Left kidney (tissue), 2 donors: ENCODE measurements around the gene FOXP3. TPM values are rescaled to one million over a fixed set of nuclear protein-coding genes. Genes with fewer than 3 reads are reported as not detected.

Experiments used
- DNase-seq: peaks from one replicate; pipeline ENCODE4 v3.0.0-alpha.2; 2013
- polyA plus RNA-seq: library from polyadenylated mRNA; unstranded; fragments of 120-200 nt; gene quantifications from one replicate; pipeline ENCODE4 v1.2.1, GENCODE V29; 2013; ENCODE audit not compliant: insufficient read length

FOXP3 gene
- polyA plus RNA-seq, 1 donor: 0.85 TPM

DNA sequence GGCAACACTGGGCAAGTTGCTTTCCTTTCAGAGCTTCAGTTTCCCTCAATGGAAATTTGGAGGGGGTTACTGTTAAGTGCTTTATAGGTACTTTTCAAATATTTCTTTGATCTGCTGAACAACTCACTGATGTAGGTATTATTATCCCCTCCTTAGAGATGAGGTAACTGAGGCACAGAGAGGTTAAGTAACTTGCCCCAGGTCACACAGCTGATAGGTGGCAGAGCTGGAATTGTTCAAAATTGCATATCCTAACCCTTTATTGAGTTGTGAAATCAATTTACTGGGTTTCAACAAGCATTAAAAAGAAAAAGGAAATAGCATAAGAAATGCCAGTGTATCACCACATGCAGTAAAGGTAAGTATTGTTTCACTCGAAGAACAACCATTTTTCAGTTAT, 11.7 kb upstream of the FOXP3 start:
- no peak for DNase-seq

DNA sequence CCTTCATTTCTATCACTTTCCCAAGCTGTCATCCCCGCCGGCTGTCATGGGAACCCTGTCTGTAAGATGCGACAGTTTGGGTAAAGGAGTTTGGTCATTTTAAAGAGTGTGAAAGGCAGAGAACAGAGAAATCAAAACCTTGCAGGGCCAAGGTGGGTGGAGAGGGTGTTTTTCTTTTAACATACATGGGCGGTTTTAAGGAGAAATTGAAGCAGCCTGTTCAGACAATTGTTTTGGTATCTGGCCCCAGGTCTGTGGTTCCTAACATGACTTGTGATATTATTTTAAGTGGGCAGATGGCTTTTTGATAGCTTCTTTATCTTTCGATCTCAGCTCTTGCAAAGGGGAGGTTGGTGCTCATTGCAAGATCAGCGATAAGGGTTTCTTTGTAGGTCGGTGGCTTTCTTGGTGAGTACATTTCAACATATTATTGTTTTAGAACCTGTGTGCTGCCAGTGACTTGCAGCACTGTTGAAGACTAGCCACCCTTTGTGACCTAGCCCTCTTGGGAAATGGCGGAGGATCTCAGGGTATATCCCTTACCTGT, 8.7 kb upstream of the FOXP3 start:
- no peak for DNase-seq

DNA sequence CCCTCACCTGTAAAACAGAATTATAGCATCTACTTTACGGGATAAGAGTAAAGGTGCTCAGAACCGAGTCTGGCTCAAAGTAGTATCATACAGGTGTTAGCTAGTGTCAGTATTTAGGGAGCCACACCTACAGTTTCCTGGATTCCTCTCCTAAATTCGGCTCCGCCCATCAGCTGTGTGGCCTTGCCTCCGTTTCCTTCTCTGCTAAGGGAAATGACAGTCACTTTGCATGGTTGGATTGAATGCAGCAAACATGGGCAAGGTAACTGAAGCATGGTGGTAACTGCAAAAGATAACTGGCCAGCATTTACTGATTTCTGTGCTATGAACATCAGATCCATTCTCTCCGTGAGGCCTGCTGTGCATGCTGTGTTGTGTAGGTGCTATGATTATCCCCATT, 7.9 kb upstream of the FOXP3 start:
- no peak for DNase-seq

DNA sequence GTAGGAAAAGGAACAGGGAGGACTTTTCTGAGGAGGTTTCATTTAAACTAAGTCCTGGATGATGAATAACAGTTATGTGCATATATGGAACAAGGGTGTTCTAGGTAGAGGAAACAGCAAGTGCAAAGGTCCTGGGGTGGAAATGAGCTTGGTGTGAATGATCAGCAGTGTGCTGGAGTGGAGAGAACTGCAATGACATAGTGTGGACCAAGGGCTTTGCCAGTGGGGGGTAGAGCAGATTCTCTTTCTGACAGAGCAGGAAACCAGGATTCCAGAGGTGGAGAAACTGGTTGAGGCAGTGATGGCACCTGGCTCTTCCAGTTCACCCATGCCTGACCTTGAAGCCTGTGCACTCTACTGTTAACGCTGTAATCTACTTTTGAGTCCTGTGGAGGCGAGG, 6.8 kb upstream of the FOXP3 start:
- DNase-seq: no peak

DNA sequence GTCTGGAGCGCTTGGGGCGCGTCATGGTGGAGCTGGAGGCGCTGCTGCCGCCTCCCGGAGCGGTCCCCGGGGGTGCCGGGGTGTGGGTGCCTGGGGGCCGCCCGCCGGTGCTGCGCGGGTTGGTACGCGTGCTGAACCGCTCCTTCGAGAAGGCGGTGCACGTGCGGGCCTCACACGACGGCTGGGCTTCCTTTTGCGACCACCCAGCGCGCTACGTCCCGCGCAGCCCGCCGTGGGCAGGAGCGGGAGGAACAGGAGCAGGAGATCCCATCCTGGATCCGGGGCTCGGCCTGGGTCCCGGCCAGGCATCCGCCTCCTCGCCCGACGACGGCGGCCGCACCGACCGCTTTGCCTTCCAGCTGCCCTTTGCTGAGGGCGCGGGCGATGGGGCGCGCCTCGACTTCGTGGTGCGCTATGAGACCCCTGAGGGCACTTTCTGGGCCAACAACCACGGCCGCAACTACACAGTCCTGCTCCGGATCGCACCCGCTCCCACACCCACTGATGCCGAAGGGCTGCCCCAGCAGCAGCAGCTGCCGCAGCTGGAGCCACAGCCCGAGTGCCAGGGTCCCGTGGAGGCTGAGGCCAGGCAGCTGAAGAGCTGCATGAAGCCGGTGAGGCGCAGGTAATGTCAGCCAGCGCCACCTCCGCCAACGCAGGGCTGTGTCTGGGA, 5.9 kb upstream of the FOXP3 start:
- no peak for DNase-seq

DNA sequence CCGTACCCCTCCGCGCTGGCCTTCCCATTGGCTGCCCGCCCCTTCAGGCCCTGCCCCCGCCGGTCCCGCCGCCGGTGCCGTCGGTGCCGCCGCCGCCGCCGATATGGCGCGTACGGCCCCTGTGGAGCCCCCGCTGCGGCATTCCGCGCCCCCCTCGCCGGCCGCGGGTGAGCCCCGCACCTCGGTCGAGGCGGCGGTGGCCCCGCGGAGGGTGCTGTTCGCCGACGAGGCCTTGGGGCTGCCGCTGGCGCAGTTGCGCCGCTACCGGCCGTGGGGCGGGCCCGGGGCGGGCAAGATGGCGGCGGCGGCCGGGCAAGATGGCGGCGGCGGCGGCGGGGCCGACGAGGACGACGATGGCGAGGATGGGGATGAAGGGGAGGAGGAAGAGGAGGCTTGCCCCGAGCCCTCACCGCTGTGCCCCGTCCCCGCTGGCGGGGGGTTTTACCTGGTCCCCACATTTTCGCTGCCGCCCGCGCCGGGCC, 5.3 kb upstream of the FOXP3 start, which contains the start of gene PPP1R3F:
Gene PPP1R3F, plus strand, starts transcription at position 27 of the 482 bp plus-strand sequence. Its CDS starts 77 bp downstream, at position 104.
- no peak for DNase-seq

DNA sequence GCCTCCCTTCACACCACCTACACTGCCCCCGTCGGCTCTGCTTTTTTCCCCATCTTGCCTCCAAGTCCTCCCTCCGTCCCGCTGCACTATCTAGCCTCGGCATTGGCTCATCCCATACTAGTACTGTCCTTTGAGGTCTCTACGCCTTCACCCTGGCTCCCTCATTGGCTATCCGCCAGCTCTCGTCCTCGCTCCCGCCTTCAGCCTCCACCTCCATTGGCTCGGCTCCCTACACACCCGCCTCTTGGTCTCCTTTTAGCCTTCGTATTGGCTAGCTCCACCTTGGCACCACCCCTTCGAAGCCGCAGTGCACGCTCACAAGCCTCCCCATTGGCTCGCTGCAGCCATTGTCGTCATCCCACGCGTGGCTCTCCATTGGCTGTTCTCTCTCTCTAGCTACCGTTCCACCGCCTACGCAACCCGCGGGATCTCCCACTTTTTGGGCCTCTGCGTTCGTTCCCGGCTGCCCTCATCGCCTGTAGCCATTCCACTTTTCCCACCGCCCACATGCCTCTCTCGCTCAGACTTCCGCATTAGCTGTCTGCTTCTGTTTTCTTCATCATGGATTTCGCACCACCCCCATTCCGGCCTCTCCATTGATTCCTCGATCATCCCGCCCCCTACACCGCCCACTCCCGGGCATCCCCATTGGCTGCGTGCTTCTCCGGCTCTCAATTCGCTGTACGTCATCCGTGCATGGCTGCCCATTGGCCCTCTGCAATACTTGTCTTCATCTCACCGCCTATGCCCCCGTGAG, 4.7 kb upstream of the FOXP3 start:
- DNase-seq: peak; percentile 94

DNA sequence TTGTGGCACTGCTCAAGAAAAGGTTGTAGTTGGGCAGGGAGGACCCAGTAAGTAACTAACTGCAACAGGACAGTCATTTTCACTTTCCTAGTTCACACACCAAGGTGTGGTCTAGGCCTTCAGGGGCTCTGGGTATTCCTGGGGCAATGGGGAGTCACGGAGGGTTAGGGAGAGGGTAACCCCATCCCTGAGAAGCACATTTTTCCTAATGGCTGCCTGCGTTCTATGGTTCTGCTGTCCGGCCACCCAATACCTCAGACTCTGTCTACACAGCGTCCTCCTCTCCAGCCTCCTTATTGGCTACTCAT, 4.1 kb upstream of the FOXP3 start:
- no peak for DNase-seq

DNA sequence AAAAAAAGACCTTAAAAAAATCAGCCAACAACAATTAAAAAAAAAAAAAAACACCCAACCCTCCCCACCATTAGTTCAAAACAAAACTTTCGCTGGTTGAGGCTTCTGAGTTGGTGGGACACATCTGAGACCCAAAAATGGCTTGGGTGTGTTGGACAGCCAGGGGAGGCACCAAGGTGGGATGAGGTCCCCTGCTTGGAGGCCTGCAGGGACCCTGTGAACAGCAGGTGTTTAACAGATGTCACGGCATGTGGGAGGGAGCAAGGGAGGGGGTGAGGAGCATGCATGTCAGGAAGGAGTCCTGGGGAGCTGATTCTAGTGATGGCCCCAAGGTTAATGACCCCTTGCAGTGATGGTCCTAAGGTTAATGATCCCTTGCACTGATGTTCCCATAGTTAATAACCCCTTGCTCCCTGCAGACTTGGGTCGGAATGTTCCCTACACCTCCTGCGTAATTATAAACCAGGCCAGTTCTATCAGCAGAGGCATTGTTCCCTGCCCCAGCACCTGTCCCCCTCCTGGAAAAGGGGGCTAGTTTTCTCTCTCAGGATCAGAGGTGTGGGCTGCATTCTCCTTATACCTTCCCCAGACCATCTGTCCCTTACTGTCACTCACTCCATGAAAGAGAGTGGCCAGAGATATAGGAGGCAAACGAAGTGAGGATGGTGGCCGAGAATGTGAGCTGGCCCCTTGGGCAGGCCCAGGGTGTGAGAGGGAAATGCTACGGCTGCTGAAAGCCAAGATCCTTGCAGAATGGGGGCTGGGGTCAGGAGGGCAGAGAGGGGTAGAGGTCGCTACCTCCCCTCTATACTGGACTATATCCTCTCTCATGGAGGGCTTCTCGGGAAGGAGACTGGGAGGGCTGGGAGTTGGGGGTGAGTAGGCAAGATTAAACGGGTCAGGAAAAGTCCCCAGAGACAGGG, 2.3 kb upstream of the FOXP3 start:
- no peak for DNase-seq

DNA sequence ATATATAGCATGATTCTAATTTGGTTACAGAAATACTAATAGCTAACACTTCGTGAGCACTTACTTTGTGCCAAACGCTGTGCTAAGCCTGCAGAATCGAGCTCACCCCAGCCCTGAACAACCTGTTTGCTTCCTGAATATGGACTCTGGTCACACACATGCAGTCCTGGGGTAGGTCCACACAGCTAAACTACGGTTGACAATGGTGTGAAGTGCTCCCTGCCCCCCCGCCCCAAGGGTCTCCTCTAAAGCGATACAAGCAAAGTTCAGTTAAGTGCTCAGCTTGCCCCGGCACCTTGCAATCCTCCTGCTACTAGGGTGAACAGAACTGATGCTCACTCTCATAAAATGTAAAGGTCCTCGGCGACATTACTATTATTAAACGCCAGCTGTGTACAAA, 879 bp downstream of the FOXP3 start:
- no peak for DNase-seq

DNA sequence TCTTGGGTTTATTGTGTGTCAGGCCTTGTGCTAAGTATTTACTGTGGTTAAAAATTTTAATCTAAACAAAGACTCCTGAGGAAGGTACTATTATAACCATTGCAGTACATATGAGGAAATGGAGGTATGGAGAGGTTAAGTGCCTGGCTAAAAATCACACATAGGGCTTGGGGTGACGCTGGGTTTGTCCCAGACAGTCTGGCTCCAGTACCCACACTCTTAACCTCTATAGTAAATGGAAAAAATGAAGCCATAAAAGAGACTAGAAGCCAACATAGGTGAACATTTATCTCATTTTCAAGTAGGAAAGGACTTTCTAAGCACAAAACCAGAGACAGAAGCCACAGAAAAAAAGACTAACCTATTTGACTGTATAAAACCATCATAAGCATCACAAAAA, 1.9 kb downstream of the FOXP3 start:
- DNase-seq: no peak

DNA sequence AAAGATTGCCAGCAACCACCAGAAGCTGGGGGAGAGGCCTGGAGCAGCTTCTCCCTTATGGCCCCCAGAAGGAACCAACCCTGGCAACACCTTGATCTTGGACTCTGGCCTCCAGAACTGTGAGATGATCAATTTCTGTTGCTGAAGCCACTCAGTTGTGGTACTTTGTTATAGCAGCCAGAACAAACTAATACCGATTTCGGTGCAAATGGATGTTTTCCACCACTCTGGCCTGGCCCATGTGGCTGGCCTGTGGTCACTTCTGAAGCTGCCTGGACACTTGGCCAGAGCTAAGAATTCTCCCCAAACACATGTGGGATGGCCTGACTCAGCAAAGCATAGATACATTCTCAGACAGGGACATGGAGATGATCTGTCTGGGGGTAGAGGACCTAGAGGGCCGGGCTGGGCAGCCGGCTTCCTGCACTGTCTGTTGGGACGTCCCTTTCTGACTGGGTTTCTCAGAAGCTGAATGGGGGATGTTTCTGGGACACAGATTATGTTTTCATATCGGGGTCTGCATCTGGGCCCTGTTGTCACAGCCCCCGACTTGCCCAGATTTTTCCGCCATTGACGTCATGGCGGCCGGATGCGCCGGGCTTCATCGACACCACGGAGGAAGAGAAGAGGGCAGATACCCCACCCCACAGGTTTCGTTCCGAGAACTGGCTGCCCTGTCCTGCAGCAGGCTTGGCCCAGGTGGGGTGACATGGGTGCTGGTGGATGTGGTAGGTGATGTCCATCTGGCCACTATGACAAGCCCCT, 4.1 kb downstream of the FOXP3 start:
- no peak for DNase-seq

DNA sequence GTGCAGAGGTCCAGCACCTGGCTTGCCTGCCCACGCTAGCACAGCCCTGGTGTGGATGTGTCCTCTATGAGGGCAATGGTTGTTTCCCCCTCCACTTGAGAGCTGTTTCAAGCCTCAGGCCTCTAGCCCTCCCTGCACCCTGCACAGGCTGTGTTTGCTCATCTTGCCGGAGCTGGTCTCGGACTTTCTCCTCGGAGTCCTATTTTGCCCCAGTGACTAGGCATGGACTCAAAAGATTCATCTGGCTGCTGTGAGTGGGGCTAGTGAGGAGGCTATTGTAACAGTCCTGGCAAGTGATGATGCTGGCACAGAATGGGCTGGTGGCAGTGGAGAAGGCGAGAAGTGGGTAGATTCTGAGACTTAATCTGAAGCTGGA, 5.8 kb downstream of the FOXP3 start:
- DNase-seq: no peak

DNA sequence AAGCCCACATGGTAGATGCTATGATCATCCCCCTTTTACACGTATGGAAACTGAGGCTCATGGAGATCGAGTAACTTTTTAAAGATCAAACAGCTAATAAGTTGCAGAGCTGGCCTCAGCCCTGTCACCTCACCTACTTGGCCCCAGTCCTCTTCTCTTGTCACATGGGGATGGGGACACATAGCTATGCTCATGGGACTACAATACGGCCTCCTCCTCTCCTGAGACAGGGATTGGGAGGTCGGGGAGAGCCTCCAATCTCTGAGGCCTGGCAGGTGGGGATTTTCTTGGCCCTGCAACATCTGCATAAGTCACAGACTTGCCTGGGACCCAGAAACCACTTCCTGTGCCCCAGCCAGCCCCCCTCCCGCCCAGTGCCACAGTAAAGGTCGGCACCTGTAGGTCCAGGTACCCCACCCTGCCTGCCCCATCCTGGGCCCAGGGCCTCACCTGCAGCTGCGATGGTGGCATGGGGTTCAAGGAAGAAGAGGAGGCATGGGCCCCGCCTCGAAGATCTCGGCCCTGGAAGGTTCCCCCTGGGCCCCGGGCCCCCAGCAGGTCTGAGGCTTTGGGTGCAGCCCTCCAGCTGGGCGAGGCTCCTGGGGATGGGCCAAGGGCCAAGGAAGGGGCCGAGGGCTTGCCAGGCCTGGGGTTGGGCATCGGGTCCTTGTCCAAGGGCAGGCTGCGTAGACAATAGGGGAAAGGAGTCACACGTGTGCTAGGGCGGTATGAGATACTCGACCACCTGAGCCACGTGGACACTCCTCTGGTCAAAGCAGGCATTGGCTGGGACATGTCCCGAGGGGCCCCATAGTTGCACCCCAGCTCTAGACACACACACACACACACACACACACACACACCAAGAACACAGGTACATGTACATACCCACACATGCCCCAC, 6.4 kb downstream of the FOXP3 start:
- DNase-seq: no peak

DNA sequence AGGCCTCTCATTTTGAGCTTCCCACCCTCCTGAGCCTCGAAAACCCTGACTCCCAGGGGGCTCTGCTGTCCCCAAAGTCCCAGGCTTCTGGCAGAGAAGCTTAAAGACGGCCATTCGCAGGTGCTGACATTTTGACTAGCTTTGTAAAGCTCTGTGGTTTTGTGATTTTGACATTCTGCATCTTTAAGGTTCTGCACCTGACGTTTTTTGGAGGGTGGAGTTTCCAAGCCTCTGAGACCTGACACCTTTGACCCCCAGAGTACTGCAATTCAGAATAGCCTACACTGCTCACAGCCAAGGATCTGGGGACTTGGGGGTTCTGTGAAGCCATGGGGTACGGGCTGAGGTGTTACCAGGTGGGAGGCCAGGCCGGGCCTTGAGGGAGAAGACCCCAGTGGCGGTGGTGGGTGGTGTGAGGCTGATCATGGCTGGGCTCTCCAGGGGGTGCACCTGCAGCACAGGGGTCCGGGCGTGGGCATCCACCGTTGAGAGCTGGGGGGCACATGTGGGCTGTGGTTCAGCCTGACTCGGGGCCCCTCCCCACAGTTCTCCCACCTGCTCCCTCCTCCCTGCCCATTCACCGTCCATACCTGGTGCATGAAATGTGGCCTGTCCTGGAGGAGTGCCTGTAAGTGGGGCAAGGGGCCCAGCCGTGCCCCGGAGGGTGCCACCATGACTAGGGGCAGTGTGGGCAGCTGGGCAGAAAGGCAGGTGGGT, 7.3 kb downstream of the FOXP3 start:
- no peak for DNase-seq

DNA sequence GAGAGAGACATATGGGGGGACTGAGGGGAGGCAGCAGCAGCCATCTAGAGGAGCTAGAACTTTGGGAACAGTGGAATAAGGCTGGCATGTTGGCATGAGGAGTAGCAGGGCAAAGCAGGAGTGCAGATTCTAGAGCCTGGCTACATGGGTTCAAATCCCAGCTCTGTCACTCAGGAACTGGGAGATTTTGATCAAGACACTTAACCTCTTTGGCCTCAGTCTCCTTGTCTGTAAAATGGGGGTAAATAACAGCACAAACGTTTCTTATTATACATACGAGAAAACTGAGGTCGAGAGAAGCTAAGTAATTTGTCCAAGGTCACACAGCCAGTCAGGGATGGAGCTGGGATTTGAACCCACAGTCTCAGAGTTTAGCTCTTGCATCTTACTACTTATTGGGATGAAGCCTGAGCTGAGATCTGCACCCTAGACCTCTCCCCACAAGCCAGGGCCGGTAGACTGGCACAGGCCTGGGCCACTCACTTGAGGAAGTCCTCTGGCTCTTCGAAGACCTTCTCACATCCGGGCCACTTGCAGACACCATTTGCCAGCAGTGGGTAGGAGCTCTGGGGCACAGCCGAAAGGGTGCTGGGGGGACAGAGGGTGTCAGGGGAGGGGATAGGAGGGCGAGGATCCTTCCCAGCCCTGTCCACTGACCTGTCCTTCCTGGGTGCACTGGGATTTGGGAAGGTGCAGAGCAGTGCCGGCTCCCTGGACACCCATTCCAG, 8.1 kb downstream of the FOXP3 start:
- DNase-seq: no peak

DNA sequence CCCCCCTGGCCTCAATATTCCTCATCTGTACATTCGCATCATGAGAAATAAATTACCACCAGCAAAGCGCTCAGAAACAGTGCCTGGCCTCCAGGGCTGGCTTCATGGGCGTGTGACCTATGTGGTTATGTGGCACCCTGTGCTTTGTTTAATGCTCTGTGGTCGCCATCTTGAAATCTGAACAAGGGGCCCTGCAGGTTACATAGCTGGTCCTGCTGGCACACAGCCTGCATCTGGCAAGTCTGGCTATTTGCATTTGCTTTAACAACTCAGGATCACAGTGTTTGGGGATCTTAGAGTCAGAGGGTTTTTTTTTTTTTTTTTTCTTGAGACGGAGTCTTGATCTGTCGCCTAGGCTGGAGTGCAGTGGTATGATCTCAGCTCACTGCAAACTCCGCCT, 9.9 kb downstream of the FOXP3 start:
- DNase-seq: no peak

DNA sequence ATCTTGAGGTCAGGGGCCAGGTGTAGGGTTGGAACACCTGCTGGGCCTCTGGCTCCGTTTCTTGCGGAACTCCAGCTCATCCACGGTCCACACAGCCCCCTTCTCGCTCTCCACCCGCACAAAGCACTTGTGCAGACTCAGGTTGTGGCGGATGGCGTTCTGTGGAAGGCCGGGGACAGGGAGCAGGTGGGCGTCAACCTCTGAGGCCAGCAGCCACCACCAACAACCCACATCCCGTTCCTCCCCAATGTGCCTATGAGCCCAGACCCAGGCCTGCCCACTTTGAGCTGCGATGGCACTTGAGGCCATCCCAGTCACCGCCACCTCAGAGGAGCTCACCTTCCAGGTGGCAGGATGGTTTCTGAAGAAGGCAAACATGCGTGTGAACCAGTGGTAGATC, 13.2 kb downstream of the FOXP3 start:
- no peak for DNase-seq

DNA sequence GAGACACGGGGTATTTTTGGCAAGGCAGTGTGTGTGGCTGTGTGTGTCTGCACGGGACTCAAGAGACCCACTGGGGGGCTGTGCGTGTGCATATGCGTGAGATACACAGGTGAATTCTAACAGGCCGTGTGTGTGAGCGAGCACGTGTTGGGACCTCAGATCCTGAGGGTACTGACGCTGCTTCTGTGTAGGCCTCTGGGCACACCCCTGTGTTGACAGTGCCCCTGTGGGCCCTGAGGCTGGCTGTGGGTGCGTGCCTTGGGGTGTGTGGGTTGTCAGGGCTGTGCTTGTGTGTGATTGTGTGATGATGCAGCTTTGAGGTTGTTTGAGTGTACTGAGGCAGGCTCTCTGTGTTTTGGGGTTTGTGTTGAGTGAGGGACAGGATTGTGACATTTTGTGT, 13.9 kb downstream of the FOXP3 start:
- no peak for DNase-seq
